HG02610 (cell line): ENCODE results near the gene AIG1.

Source experiments
- ATAC-seq: cut with Tn5 transposase; IDR thresholded peaks from one replicate; pipeline ENCODE4 v1.9.1; 2021; ENCODE audit warnings: mild to moderate bottlenecking, moderate library complexity; ENCODE audit not compliant: unreplicated experiment

Gene AIG1

GRCh38 chr6:143092768-143093167, 32.1 kb downstream of the AIG1 start:
- ATAC-seq: no peak

- ATAC-seq: no peak
Measured at GRCh38 chr6:143093290-143093689, 32.6 kb downstream of the AIG1 start.

- ATAC-seq: no peak
Measured at GRCh38 chr6:143096403-143096802, 35.7 kb downstream of the AIG1 start.

- no peak for ATAC-seq
Measured at GRCh38 chr6:143097224-143097795, 36.6 kb downstream of the AIG1 start.

- ATAC-seq: peak; percentile 93
Measured at GRCh38 chr6:143098054-143098671, 37.5 kb downstream of the AIG1 start.

GRCh38 chr6:143099647-143100046, 39.0 kb downstream of the AIG1 start:
- ATAC-seq: no peak

GRCh38 chr6:143100429-143100828, 39.7 kb downstream of the AIG1 start:
- no peak for ATAC-seq

GRCh38 chr6:143103916-143104315, 43.2 kb downstream of the AIG1 start:
- ATAC-seq: no peak

GRCh38 chr6:143107440-143107839, 46.8 kb downstream of the AIG1 start:
- no peak for ATAC-seq

GRCh38 chr6:143107911-143108761, 47.4 kb downstream of the AIG1 start:
- ATAC-seq: no peak

- ATAC-seq: no peak
Measured at GRCh38 chr6:143109196-143109595, 48.5 kb downstream of the AIG1 start.

GRCh38 chr6:143110572-143110971, 49.9 kb downstream of the AIG1 start:
- ATAC-seq: no peak

- no peak for ATAC-seq
Measured at GRCh38 chr6:143110996-143111395, 50.3 kb downstream of the AIG1 start.

- no peak for ATAC-seq
Measured at GRCh38 chr6:143111443-143111842, 50.8 kb downstream of the AIG1 start.

GRCh38 chr6:143112084-143112768, 51.5 kb downstream of the AIG1 start:
- peak; percentile 89 for ATAC-seq

- no peak for ATAC-seq
Measured at GRCh38 chr6:143112837-143113236, 52.1 kb downstream of the AIG1 start.

- no peak for ATAC-seq
Measured at GRCh38 chr6:143115728-143116127, 55.0 kb downstream of the AIG1 start.

- ATAC-seq: no peak
Measured at GRCh38 chr6:143117108-143117507, 56.4 kb downstream of the AIG1 start.

- ATAC-seq: no peak
Measured at GRCh38 chr6:143119260-143119659, 58.6 kb downstream of the AIG1 start.

- no peak for ATAC-seq
Measured at GRCh38 chr6:143123081-143123480, 62.4 kb downstream of the AIG1 start.

- no peak for ATAC-seq
Measured at GRCh38 chr6:143123941-143124340, 63.3 kb downstream of the AIG1 start.
